Activated naive CD4-positive, alpha-beta T cell treated with anti-CD3 and anti-CD28 coated beads for 36 hours (primary cell): ENCODE measurements around the gene SEMA6C. TPM values are rescaled to one million over a fixed set of nuclear protein-coding genes. Genes with fewer than 3 reads are reported as not detected.
"Not testable (repeated sequence)": the region's sequence is repeated elsewhere in the genome, so short reads cannot be mapped to it uniquely, and the experiment has no call there.

Experiments used
- CTCF ChIA-PET: fragments of 350-600 bp; sonication (Branson Sonifier 250); formaldehyde crosslinking; loops from one replicate; lab custom pipeline; 2021; ENCODE audit warnings: antibody characterized with exemption; lab: Charles Lee
- DNase-seq: peaks from one replicate; pipeline ENCODE4 v3.0.0-alpha.2; 2020
- H3K27ac Mint-ChIP-seq: one replicate; pipeline ENCODE4 v1.8.0; 2021; ENCODE audit warnings: mild to moderate bottlenecking, mixed read lengths
- H3K27me3 Mint-ChIP-seq: one replicate; pipeline ENCODE4 v1.8.0; 2021; ENCODE audit warnings: low read depth, mixed read lengths
- H3K36me3 Mint-ChIP-seq: one replicate; pipeline ENCODE4 v1.8.0; 2021; ENCODE audit warnings: low read depth, mixed read lengths
- H3K4me1 Mint-ChIP-seq: one replicate; pipeline ENCODE4 v1.8.0; 2021; ENCODE audit warnings: low read depth, mixed read lengths
- H3K4me3 Mint-ChIP-seq: one replicate; pipeline ENCODE4 v1.8.0; 2021; ENCODE audit warnings: mild to moderate bottlenecking, moderate library complexity, mixed read lengths
- H3K9me3 Mint-ChIP-seq: one replicate; pipeline ENCODE4 v1.8.0; 2021; ENCODE audit warnings: mixed read lengths
- intact Hi-C: fragments of 100-400 bp; cut with micrococcal nuclease; formaldehyde crosslinking; loops from one replicate; pipeline ENCODE4 v1.15.1; 2023
- total RNA-seq, 2 experiments: library from RNA; stranded (reverse); gene quantifications; one replicate each; pipeline ENCODE4 v1.2.3, GENCODE V29; 2021

The SEMA6C gene
- 1 to 10 TPM; 1.5 to 1.6 TPM for total RNA-seq

- intact Hi-C loops: loop anchor here (1.0 kb wide), 1 partner anchor 10 kb away; the partner anchor contains the start of gene TNFAIP8L2
- Mint-ChIP-seq H3K9me3 (no peaks in the 10 kb centered on the region), H3K36me3 (no peaks in the 10 kb centered on the region), H3K4me3 (peak within 1 kb of the TSS; percentile 88), H3K4me1 (peaks cover 6% of the 10 kb centered on the region), H3K27me3 (no peaks in the 10 kb centered on the region), H3K27ac (peak within 1 kb of the TSS; percentile 51)
- CTCF ChIA-PET: interaction anchor here (1.4 kb wide), 1 partner anchor 9 kb away, joined by 6 read pairs; no protein-coding TSS in a partner anchor
- peak; percentile 89 for DNase-seq
Observed at GRCh38 chr1:151146412-151147131, at the start of gene SEMA6C. Gene SEMA6C, minus strand, starts transcription at chr1:151146631. Its CDS starts 4,010 bp downstream, at chr1:151142621.

GRCh38 chr1:151194894-151195594, 48.6 kb upstream of the SEMA6C start:
- not testable (repeated sequence) for H3K27me3 Mint-ChIP-seq, H3K9me3 Mint-ChIP-seq, H3K27ac Mint-ChIP-seq, DNase-seq, H3K4me3 Mint-ChIP-seq
- intact Hi-C loops: loop anchor here (5.0 to 10.0 kb wide), 5 partner anchors 132 to 852 kb away; partner anchors contain the start of genes C2CD4D, PI4KB, POGZ and RORC
- H3K36me3 Mint-ChIP-seq: peaks cover 12% of the 10 kb centered on the region
- peaks cover 25% of the 10 kb centered on the region for H3K4me1 Mint-ChIP-seq
- CTCF ChIA-PET: interaction anchor here (0.8 to 1.9 kb wide), 8 partner anchors 18 to 147 kb away, joined by 3 to 14 read pairs (median 3); no protein-coding TSS in a partner anchor

GRCh38 chr1:151193856-151194255, 47.4 kb upstream of the SEMA6C start:
- CTCF ChIA-PET: interaction anchor here (1.4 kb wide), 1 partner anchor 58 kb away, joined by 6 read pairs; no protein-coding TSS in a partner anchor
- H3K27me3 Mint-ChIP-seq: no peaks in the 10 kb centered on the region
- H3K9me3 Mint-ChIP-seq: no peaks in the 10 kb centered on the region
- H3K4me3 Mint-ChIP-seq: no peak overlapping the region
- no peak for DNase-seq
- H3K36me3 Mint-ChIP-seq: peaks cover 5% of the 10 kb centered on the region
- intact Hi-C loops: loop anchor here (10.0 kb wide), 2 partner anchors 421 to 641 kb away; partner anchors contain the start of genes C2CD4D, RORC and SNX27
- peaks cover 27% of the 10 kb centered on the region for H3K4me1 Mint-ChIP-seq
- no peak overlapping the region for H3K27ac Mint-ChIP-seq

GRCh38 chr1:151193304-151193703, 46.9 kb upstream of the SEMA6C start:
- Mint-ChIP-seq H3K9me3 (no peaks in the 10 kb centered on the region), H3K27ac (no peak overlapping the region), H3K4me1 (peaks cover 32% of the 10 kb centered on the region), H3K4me3 (no peak overlapping the region), H3K36me3 (peaks cover under 1% of the 10 kb centered on the region), H3K27me3 (no peaks in the 10 kb centered on the region)
- no peak for DNase-seq
- CTCF ChIA-PET: interaction anchor here (0.7 to 1.4 kb wide), 3 partner anchors 15 to 59 kb away, joined by 3 to 6 read pairs (median 3); no protein-coding TSS in a partner anchor
- intact Hi-C loops: loop anchor here (10.0 kb wide), 2 partner anchors 421 to 641 kb away; partner anchors contain the start of genes C2CD4D, RORC and SNX27

- Mint-ChIP-seq H3K4me1 (peaks cover 29% of the 10 kb centered on the region), H3K9me3 (no peaks in the 10 kb centered on the region), H3K4me3 (no peak overlapping the region), H3K36me3 (no peaks in the 10 kb centered on the region), H3K27me3 (no peaks in the 10 kb centered on the region), H3K27ac (no peak overlapping the region)
- no peak for DNase-seq
- CTCF ChIA-PET: interaction anchor here (0.6 to 0.8 kb wide), 4 partner anchors 36 to 74 kb away, joined by 3 to 4 read pairs (median 3); no protein-coding TSS in a partner anchor
- intact Hi-C loops: loop anchor here (10.0 kb wide), 2 partner anchors 423 to 643 kb away; partner anchors contain the start of genes C2CD4D, RORC and SNX27
Observed at GRCh38 chr1:151192047-151192446, 45.6 kb upstream of the SEMA6C start.

- intact Hi-C loops: loop anchor here (1.0 to 10.0 kb wide), 6 partner anchors 8 to 645 kb away; partner anchors contain the start of genes C2CD4D, PIP5K1A, PSMD4 and RORC
- Mint-ChIP-seq H3K9me3 (no peaks in the 10 kb centered on the region), H3K36me3 (peaks cover 12% of the 10 kb centered on the region), H3K4me3 (peak within 1 kb of the TSS; percentile 96), H3K4me1 (peaks cover 32% of the 10 kb centered on the region), H3K27ac (peak within 1 kb of the TSS; percentile 95), H3K27me3 (no peaks in the 10 kb centered on the region)
- DNase-seq: peak; percentile 92
- CTCF ChIA-PET: interaction anchor here (0.6 to 1.4 kb wide), 7 partner anchors 9 to 151 kb away, joined by 3 to 4 read pairs (median 3); partner anchors contain the start of genes PIP5K1A and TNFAIP8L2
Observed at GRCh38 chr1:151189637-151190445, 43.4 kb upstream of the SEMA6C start, which contains the start of gene VPS72. Gene VPS72, minus strand, starts transcription at chr1:151190197. Its CDS starts 76 bp downstream, at chr1:151190121.

- DNase-seq, H3K27ac Mint-ChIP-seq, intact Hi-C loops, H3K27me3 Mint-ChIP-seq, H3K9me3 Mint-ChIP-seq: not testable (repeated sequence)
- Mint-ChIP-seq H3K4me3 (peak overlapping the region; percentile 96), H3K4me1 (peaks cover 32% of the 10 kb centered on the region), H3K36me3 (peaks cover 19% of the 10 kb centered on the region)
- CTCF ChIA-PET: interaction anchor here (1.0 kb wide), 1 partner anchor 89 kb away, joined by 3 read pairs; no protein-coding TSS in a partner anchor
Observed at GRCh38 chr1:151188667-151189066, 42.2 kb upstream of the SEMA6C start.

- no peak for DNase-seq
- CTCF ChIA-PET: interaction anchor here (0.9 to 1.1 kb wide), 2 partner anchors 10 to 65 kb away, joined by 4 to 5 read pairs; no protein-coding TSS in a partner anchor
- intact Hi-C loops: no loop called here
- Mint-ChIP-seq H3K36me3 (peaks cover 27% of the 10 kb centered on the region), H3K27ac (no peak overlapping the region), H3K4me3 (no peak overlapping the region), H3K4me1 (peaks cover 32% of the 10 kb centered on the region), H3K9me3 (no peaks in the 10 kb centered on the region), H3K27me3 (no peaks in the 10 kb centered on the region)
Observed at GRCh38 chr1:151187205-151187604, 40.8 kb upstream of the SEMA6C start.

GRCh38 chr1:151184211-151184610, 37.8 kb upstream of the SEMA6C start:
- intact Hi-C loops: no loop called here
- peaks cover 21% of the 10 kb centered on the region for H3K4me1 Mint-ChIP-seq
- H3K9me3 Mint-ChIP-seq: no peaks in the 10 kb centered on the region
- H3K36me3 Mint-ChIP-seq: peaks cover 42% of the 10 kb centered on the region
- CTCF ChIA-PET: interaction anchor here (0.5 kb wide), 1 partner anchor 113 kb away, joined by 3 read pairs; no protein-coding TSS in a partner anchor
- H3K4me3 Mint-ChIP-seq: no peak overlapping the region
- DNase-seq: no peak
- H3K27ac Mint-ChIP-seq: no peak overlapping the region
- H3K27me3 Mint-ChIP-seq: no peaks in the 10 kb centered on the region

GRCh38 chr1:151176514-151177045, 30.1 kb upstream of the SEMA6C start:
- CTCF ChIA-PET: interaction anchor here (0.7 to 1.8 kb wide), 5 partner anchors 10 to 152 kb away, joined by 3 to 5 read pairs (median 4); partner anchors contain the start of genes LYSMD1 and SCNM1
- H3K27ac Mint-ChIP-seq: no peak overlapping the region
- no peaks in the 10 kb centered on the region for H3K9me3 Mint-ChIP-seq
- no peaks in the 10 kb centered on the region for H3K27me3 Mint-ChIP-seq
- intact Hi-C loops: no loop called here
- H3K36me3 Mint-ChIP-seq: peaks cover 36% of the 10 kb centered on the region
- H3K4me3 Mint-ChIP-seq: no peak overlapping the region
- no peaks in the 10 kb centered on the region for H3K4me1 Mint-ChIP-seq
- DNase-seq: no peak

GRCh38 chr1:151175863-151176262, 29.4 kb upstream of the SEMA6C start, which contains the start of gene TMOD4:
Gene TMOD4, minus strand, starts transcription at chr1:151175981. Its CDS starts 1,106 bp downstream, at chr1:151174875.
- DNase-seq: no peak
- H3K4me1 Mint-ChIP-seq: no peaks in the 10 kb centered on the region
- CTCF ChIA-PET: interaction anchor here (0.7 to 1.8 kb wide), 4 partner anchors 9 to 76 kb away, joined by 3 to 5 read pairs (median 4); partner anchors contain the start of genes LYSMD1 and SCNM1
- peak within 1 kb of the TSS; percentile 63 for H3K27ac Mint-ChIP-seq
- intact Hi-C loops: no loop called here
- no peaks in the 10 kb centered on the region for H3K27me3 Mint-ChIP-seq
- H3K9me3 Mint-ChIP-seq: no peaks in the 10 kb centered on the region
- H3K36me3 Mint-ChIP-seq: peaks cover 29% of the 10 kb centered on the region
- H3K4me3 Mint-ChIP-seq: no peak within 1 kb of the TSS
